KMS-11 (cell line): ENCODE results near the gene DNAH1.

Source experiments
- H2AFZ ChIP-seq: fragments of 200-600 bp; sonication (generic); 2 replicates; pipeline ENCODE4 v1.6.1; 2016; ENCODE audit warnings: antibody characterized with exemption, mixed run types, low read depth
- H3K27ac ChIP-seq: fragments of 200-600 bp; sonication (generic); 2 replicates; pipeline ENCODE4 v1.6.1; 2016; ENCODE audit warnings: mild to moderate bottlenecking, mixed run types
- H3K27me3 ChIP-seq: fragments of 200-600 bp; sonication (generic); 2 replicates; pipeline ENCODE4 v1.6.1; 2017; ENCODE audit warnings: mild to moderate bottlenecking, low read depth, mixed run types, moderate library complexity; ENCODE audit not compliant: insufficient read depth
- H3K36me3 ChIP-seq: fragments of 200-600 bp; sonication (generic); 2 replicates; pipeline ENCODE4 v1.6.1; 2017; ENCODE audit warnings: mild to moderate bottlenecking, mixed run types; ENCODE audit not compliant: insufficient read depth
- H3K4me1 ChIP-seq: fragments of 200-600 bp; sonication (generic); 2 replicates; pipeline ENCODE4 v1.6.1; 2016; ENCODE audit warnings: mild to moderate bottlenecking, low read depth, mixed run types; ENCODE audit not compliant: poor library complexity, severe bottlenecking
- H3K4me2 ChIP-seq: fragments of 200-600 bp; sonication (generic); 2 replicates; pipeline ENCODE4 v1.7.0; 2016; ENCODE audit warnings: mild to moderate bottlenecking, mixed run types
- H3K4me3 ChIP-seq: fragments of 200-600 bp; sonication (generic); IDR thresholded peaks from 2 replicates; pipeline ENCODE4 v1.6.1; 2017; ENCODE audit warnings: low read depth, low read length, mixed read lengths; ENCODE audit not compliant: insufficient read depth
- H3K79me2 ChIP-seq: fragments of 200-600 bp; sonication (generic); 2 replicates; pipeline ENCODE4 v1.6.1; 2016; ENCODE audit warnings: low read depth, mixed run types; ENCODE audit not compliant: insufficient read depth
- H3K9ac ChIP-seq: fragments of 200-600 bp; sonication (generic); 2 replicates; pipeline ENCODE4 v1.6.1; 2016; ENCODE audit warnings: mild to moderate bottlenecking, mixed run types
- H4K20me1 ChIP-seq: fragments of 200-600 bp; sonication (generic); 2 replicates; pipeline ENCODE4 v1.6.1; 2016; ENCODE audit warnings: mild to moderate bottlenecking, mixed run types; ENCODE audit not compliant: insufficient read depth
- CTCF ChIP-seq: fragments of 200-600 bp; sonication (generic); conservative IDR thresholded peaks from 2 replicates; pipeline ENCODE4 v1.6.1; 2017; ENCODE audit warnings: low read depth, mild to moderate bottlenecking, antibody characterized with exemption, low read length, moderate library complexity, mixed read lengths

Gene DNAH1

GRCh38 chr3:52442409-52443267 lies 126.5 kb downstream of the DNAH1 start:
- Histone ChIP-seq H3K4me1 (no peaks in the 10 kb centered on the region), H3K9ac (no peak overlapping the region), H4K20me1 (no peaks in the 10 kb centered on the region), H3K36me3 (no peaks in the 10 kb centered on the region), H3K27ac (no peak overlapping the region), H3K27me3 (no peaks in the 10 kb centered on the region), H3K79me2 (no peaks in the 10 kb centered on the region), H3K4me2 (no peak overlapping the region), H3K4me3 (no peak overlapping the region), H2AFZ (no peak overlapping the region)
- TF ChIP-seq CTCF = no peak

GRCh38 chr3:52443268-52443610 lies 127.1 kb downstream of the DNAH1 start:
- Histone ChIP-seq H3K27me3 (no peaks in the 10 kb centered on the region), H3K36me3 (no peaks in the 10 kb centered on the region), H3K4me1 (no peaks in the 10 kb centered on the region), H2AFZ (no peak overlapping the region), H3K4me2 (no peak overlapping the region), H3K79me2 (no peaks in the 10 kb centered on the region), H3K4me3 (no peak overlapping the region), H3K27ac (no peak overlapping the region), H4K20me1 (no peaks in the 10 kb centered on the region), H3K9ac (no peak overlapping the region)
- no peak for TF ChIP-seq CTCF

- Histone ChIP-seq H3K4me2 (no peak overlapping the region; the same call in 1 of the 2 replicates), H3K9ac (no peak overlapping the region), H3K27ac (no peak overlapping the region), H3K4me3 (no peak overlapping the region), H3K27me3 (no peaks in the 10 kb centered on the region), H4K20me1 (no peaks in the 10 kb centered on the region), H3K79me2 (no peaks in the 10 kb centered on the region), H3K36me3 (no peaks in the 10 kb centered on the region), H3K4me1 (no peaks in the 10 kb centered on the region), H2AFZ (no peak overlapping the region)
- TF ChIP-seq CTCF = no peak
These were observed 127.9 kb downstream of the DNAH1 start for GRCh38 chr3:52443791-52444687.

GRCh38 chr3:52444860-52445793 lies 129.0 kb downstream of the DNAH1 start, which contains the start of gene SEMA3G:
SEMA3G (minus strand) TSS chr3:52445103; CDS start chr3:52445027, 76 bp downstream.
- no peaks in the 10 kb centered on the region for H3K36me3 ChIP-seq
- no peaks in the 10 kb centered on the region for H4K20me1 ChIP-seq
- no peak within 1 kb of the TSS; the same call in 1 of the 2 replicates for H3K4me2 ChIP-seq
- H3K27me3 ChIP-seq = no peaks in the 10 kb centered on the region
- H3K9ac ChIP-seq = no peak within 1 kb of the TSS
- TF ChIP-seq CTCF = 0 out of 2 replicates have a peak, but pooled peaks have one; percentile 19
- H3K4me1 ChIP-seq = no peaks in the 10 kb centered on the region
- H2AFZ ChIP-seq = no peak within 1 kb of the TSS
- no peaks in the 10 kb centered on the region for H3K79me2 ChIP-seq
- no peak within 1 kb of the TSS for H3K27ac ChIP-seq
- no peak within 1 kb of the TSS for H3K4me3 ChIP-seq
